Hematopoietic multipotent progenitor cell treated with erythropoietin and hydrocortisone succinate and interleukin-3 and kit ligand, for 4 days (in vitro differentiated cells): ENCODE results near the gene TOMM34.

Source experiments
- DNase-seq: peaks from one replicate; pipeline ENCODE4 v3.0.0-alpha.2; 2015

The TOMM34 gene, protein sequence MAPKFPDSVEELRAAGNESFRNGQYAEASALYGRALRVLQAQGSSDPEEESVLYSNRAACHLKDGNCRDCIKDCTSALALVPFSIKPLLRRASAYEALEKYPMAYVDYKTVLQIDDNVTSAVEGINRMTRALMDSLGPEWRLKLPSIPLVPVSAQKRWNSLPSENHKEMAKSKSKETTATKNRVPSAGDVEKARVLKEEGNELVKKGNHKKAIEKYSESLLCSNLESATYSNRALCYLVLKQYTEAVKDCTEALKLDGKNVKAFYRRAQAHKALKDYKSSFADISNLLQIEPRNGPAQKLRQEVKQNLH

DNA sequence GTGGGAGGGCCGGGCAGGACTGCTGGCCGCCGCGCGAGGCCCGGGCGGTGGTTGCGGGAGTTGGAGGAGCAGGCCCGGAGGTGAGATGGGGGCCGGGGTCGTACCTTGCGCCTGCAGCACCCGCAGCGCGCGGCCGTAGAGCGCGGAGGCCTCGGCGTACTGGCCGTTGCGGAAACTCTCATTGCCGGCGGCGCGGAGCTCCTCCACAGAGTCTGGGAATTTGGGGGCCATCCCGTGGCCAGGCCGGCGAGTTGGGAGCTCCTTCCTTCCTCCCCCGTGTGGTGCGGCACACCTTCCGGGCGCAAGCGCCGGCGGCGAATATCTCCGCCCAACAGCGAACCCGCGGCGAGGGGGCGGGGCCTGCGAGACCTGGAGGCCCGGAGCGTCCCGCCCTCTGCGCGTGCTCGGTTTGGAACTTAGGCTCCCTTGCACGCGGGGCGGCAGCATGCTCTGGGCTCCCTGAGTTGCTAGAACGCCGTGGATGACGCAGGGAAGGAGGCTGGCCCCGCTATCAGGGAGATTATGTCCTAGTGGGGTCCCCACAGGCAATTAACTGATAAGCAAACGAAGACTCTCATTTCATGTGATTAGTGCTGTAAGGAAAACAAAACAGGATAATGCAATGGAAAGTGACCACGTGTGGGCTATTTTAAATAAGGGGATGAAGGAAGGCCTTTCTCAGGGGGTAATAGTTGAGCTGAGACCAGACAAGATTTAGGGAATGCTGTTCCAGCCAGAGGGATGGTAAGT is at the start of gene TOMM34:
Gene TOMM34 (minus strand): TSS at position 295 of the 750 bp plus-strand sequence. CDS start 64 bp downstream, at position 231.
- peak; percentile 99 for DNase-seq

DNA sequence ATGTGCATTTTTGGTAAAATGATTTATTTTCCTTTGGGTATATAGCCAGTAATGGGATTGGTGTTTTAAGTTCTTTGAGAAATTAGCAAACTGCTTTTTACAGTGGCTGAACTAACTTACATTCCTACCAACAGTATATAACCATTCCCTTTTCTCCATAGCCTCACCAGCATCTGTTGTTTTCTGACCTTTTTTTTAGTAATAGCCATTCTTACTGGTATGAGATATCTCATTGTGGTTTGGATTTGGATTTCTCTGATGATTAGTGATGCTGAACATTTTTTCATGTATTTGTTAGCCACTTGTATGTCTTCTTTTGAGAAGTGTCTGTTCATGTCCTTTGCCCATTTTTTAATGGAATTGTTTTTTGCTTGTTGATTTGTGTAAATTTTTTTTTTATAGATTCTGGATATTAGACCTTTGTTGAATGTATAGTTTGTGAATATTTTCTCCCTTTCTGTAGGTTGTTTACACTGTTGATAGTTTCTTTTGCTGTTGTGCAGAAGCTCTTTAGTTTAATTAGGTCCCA is 48.4 kb upstream of the TOMM34 start:
- no peak for DNase-seq

DNA sequence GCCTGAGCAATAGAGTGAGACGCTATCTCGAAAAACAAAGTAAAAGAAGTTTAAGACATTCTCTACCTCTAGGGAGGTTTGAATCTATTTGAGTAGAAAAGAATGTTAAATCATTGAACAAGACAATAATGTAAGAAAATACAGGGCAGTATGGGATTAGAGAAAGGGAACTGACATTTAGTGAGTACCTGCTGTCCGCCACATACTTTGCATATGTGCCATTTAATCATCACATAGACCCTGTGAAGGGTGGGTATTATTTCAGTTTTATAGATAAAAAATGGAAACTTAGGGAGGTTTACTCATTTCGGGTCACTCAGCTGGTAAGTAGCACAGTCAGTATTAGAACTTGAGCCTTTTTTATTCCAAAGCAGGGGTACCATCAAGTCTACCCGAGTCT is 37.5 kb upstream of the TOMM34 start:
- DNase-seq = no peak

DNA sequence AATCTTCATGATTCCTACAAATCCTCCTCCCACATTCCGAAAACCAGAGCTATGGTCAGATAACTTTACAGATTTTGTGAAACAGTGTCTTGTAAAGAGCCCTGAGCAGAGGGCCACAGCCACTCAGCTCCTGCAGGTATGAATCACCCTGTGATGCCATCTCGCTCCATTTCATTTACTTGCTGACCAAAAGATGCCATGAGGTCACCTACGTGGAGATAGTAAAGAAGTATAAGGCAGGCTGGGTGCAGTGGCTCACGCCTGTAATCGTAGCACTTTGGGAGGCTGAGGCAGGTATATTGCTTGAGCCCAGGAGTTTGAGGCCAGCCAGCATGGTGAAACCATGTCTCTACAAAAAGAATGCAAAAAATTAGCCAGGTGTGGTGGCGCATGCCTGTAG is 37.0 kb upstream of the TOMM34 start:
- no peak for DNase-seq

DNA sequence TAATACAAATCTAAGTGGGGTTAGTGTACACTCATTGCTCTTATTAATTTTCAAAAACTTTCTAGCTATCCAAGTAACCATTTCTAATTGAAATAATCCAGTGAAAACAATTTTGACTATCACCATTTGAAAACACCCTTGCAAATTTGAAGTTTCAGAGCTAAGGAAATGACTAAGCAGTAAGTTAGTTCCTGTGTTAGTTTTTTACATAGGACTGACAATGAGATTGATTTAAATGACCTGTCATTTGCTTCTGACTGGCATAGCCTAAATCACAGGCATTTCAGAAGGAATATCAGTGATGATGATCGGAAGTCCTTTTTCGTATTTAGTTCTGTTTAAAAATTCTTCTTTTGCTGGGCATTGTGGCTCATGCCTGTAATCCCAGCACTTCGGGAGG is 33.1 kb upstream of the TOMM34 start:
- peak; percentile 67 for DNase-seq

DNA sequence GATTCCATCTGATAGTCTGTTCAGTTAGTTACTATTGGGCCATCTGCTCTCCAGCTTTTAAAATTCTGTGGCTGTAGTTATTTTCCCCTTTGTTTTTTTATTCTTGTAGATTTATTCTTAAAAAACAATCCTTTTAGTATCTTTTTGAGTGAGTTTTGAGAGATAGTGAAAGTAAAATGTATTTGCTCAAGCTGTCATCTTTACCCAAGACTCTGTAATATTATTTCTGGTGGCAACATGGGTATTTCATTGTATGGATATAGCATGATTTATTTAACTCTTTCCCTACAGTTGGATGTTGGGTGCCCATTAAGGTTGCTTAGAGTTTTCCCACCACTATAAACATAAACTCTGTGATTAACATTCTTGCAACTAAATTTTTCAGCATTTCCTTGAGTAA is 30.8 kb upstream of the TOMM34 start:
- DNase-seq = no peak

DNA sequence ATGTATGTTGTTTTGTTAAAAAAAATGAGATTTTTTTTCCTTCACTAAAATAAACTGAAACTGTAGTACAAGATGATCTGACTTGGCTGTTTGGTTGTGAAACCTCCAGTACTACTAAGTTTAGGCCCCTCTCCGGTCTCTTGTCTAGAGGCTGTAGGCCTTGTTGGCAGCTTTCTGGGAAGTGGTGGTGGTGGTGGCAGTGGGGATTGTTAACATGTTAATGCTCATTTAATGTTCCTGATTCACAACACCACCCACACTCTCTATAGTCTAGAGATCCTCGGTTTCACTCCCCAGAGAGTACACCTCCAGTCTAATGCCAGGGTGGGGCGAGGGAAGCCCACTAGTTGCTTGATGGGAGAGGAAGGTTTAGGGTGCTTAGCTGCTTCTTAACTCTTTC is 30.2 kb upstream of the TOMM34 start:
- peak; percentile 69 for DNase-seq

DNA sequence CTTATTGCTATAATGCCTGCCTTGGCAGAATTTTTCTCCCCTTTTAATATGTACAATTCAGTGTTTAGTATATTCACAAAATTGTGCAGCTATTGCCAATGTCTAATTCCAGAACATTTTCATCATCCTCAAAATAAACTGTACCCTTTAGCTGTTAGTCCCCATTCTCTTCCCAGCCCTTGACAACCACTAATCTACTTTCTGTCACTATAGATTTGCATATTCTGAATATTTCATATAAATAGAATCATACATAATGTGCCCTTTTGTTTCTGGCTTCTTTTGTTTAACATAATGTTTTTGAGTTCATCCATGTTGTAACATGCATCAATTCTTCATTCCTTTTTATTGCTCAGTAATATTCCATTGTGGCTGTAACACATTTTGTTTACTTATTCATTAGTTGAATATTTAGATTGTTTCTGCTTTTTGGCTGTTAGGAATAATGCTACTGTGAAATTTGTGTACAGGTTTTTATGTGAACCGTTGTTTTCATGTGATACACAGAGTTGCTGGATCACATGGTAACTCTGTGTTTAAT is 28.5 kb upstream of the TOMM34 start:
- no peak for DNase-seq

DNA sequence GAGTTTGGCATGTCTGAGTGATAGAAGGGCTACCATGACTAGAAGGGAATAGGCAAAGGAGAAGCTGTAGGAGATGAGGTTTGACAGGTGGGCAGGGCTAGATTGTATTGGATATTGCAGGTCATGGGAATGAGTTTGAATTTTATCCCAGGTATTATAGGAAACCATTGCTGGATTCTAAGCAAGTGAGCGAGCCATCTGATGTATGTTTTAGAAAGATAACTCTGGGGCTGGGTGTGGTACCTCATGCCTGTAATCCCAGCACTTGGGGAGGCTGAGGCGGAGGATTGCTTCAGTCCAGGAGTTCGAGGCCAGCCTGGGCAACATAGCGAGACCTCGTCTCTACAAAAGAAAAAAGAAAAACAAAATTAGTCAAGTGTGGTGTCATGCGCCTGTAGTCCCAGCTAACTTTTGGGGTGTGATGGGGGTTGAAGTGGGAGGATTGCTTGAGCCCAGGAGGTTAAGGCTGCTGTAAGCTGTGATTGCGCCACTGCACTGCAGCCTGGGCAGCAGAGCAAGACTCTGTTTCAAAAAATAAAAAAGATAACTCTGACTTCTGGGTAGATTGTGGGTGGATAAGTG is 23.0 kb upstream of the TOMM34 start:
- DNase-seq = peak; percentile 19

DNA sequence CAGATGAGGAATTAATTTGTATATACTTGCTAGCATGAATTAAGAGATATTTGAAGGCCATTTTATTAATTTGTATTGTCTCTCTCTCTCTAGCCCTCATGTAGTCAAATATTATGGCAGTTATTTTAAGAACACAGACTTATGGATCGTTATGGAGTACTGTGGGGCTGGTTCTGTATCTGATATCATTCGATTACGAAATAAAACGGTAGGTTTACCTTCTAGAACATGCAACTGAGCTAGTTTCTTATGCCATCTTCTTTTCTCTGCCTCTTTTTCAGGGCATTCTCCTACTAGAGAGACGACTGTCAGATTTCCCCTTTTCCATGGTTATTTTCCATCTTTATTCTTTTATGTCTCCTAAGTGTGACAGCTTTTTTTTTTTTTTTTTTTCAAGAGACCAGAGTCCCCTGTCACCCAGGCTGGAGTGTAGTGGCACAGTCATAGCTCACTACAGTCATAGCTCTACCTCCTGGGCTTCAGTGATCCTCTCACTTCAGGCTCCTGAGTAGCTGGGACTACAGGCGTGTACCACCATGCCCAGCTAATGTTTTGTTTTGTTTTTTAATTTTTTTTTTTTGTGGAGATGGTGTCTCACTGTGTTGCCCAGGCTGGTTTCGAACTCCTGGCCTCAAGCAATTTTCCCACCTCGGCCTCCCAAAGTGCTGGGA is 21.7 kb upstream of the TOMM34 start:
- no peak for DNase-seq

DNA sequence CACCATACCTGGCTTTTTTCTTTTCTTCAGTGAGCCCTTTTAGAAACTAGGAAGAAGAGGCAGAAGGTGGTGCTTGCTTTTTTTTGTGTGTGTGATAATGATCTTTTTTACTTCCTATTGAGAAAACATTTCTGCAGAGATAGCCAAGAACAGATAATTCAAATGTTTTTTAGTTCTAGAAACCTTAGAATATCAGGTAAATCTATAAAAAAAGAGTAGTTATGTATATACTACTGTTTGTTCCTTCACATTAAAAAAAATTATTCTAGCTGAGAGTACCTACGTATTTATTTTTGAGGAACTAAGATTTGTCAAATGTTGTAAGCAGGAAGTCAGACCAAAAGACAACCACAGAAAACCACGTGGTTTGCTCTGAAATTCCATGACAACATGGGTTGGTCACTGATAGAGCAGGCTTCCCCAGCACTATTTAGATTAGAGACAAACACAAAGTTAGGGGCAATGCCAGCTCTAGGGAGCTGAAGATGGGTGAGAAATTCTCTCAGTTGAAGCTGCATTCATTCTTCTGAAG is 19.0 kb upstream of the TOMM34 start:
- peak; percentile 95 for DNase-seq

DNA sequence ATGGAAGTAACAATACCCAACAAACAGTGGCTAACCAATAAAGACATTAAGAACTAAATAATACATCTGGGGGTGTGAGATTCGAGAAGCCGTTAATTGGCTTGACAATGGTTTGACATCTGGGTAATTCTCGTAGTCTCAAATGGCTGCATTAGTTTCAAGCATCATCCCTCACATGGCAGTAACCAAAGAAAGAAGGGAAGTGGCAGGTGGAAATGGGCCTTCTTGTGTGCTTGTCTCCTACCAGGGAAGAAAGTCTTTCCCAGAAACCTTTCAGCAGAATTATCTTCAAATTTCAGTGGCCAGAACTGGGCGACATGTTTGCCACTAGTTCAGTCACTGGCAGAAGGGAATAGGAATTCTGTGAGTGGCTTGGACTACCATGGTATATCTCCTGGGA is 16.5 kb upstream of the TOMM34 start:
- no peak for DNase-seq

DNA sequence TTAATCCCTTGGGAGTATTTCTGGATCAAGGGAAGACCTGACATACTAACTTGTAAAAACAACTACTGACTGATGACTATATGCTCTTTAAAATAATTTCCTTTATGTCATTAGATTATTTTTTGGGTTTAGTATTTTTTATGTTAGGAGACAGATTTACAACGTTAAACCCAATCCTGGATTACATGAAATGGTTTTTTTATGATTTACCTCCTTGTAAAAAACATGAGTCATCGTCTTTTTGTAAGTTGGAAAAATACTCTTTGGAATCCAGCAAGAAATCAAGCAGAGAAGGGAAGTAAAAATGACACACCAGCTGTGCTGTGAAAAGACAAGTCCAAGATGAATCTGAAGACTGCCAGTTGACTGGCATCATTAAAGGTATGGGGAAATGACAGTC is 12.9 kb upstream of the TOMM34 start:
- no peak for DNase-seq

DNA sequence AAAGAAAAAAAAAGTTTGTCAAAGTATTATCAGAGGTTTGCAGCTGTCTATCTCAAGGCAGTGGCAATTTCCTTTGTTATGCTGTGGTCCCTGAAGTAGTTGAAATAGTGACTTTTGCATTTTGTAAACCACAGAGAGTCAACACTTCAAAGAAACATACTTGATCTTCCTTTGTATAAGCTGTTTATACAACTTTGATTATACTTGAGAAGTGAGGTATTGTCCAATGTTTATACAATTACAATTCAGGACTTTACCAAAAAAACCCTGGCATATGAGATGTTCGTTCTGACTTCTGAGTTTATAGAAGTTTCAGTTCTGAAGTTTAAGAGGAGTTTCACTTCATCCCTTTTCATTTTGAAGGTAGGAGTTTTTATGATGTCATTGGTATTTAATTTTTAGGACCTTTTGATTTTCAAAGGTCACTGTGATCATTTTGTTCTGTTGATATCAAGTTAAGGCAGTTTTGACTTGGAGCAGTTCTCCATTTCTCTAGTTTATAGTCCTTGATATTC is 10.1 kb upstream of the TOMM34 start:
- DNase-seq = peak; percentile 89

DNA sequence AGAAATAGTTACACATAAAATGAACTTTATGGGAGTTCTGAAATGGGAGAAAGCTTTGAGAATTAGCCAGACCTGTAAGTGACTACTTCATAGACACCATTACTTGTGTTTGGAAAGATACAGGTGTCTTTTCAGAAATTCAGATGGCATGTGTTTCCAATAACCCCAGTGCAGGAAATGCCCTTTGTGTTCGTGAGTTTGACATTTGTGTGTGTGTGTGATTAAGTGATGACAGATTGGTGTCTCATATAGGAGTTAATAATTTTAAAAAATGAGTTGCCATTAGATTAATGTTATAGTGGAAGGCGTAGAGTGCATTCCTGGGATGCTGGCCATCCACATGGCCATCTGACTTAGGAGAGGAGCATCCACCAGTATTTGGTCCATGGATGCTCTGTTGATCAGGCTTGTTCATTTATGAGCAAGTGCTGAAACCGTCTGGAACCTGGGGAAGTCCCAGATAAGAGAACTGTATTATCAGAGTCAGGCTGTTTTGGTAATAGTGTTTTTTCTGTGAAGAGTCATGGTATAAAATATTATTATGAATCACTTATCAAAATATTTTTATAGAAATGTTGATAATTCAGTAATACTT is 9.2 kb upstream of the TOMM34 start:
- DNase-seq = peak; percentile 57

DNA sequence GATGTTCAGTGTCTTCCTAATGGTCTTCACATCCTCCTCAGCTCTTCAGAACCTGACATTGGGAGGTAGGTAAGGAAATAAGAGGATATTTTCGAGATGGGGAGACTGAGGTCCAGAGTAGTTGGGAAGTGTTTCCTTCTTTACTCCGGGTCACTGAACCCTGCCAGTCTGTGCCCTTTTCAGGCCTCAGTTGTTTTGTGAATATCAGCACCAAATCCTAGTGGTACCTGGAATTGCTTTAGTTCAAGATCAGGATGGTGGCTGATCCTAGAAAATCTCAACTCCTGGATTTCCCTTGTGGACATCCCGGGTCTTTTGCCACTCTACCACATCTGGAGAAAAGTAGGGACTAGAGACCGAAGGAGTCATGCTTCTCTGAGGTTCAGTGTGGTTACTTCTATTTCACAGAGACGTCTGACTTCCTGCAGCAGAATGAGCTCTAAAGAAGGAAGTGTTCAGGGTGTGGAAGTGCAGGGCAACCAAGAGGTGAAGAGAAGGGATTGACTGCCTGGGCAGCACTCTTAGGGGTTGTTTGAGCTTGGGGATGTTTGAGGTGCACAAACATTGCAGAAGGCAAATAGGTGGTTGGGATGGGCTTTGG is 7.1 kb upstream of the TOMM34 start:
- DNase-seq = peak; percentile 81

DNA sequence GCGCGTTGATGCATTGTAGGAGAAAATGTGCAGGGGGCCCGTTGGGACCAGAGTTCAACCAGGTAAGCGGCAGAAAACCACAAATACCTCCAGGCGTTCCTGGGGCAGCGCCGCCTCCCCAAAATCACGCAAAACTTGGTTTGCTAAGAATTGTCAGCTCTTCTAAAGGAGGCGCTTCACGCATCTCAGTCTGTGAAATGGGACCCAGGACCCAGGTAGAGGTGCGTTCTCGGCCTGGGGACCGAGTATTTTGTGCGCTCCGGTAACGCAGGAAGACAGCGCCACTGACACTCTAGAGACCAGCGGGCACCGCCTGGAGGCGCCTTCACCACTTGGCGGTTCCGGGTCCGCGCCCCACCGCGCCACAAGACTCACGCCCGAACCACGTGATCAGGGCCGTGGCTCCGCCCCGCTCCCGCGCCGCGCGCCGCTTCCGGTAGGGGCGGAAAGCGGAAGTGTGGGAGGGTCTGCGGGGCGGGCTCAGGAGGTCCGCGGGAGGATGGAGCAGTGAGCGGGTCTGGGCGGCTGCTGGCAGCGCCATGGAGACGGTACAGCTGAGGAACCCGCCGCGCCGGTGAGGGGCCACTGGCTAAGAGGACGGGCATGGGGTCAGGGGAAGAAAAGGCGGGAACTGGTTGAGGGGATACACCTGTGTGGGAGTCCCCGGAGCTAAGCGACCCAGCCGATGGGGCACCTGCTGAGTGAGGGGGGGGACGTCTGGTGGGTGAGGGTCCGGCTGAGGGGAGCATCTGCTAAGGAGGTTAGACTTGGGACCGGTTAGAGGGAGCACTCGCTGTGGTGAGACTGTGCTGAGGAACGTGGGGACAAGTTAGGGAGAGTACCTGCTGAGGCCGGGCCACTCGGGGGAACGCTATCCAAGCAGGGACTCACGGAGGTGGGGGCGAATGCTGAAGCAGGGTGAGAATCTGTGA is 6.1 kb upstream of the TOMM34 start, which contains the start of gene STK4:
Gene STK4 (plus strand): TSS at position 483 of the 932 bp plus-strand sequence. CDS start 57 bp downstream, at position 540.
- DNase-seq = peak; percentile 98

DNA sequence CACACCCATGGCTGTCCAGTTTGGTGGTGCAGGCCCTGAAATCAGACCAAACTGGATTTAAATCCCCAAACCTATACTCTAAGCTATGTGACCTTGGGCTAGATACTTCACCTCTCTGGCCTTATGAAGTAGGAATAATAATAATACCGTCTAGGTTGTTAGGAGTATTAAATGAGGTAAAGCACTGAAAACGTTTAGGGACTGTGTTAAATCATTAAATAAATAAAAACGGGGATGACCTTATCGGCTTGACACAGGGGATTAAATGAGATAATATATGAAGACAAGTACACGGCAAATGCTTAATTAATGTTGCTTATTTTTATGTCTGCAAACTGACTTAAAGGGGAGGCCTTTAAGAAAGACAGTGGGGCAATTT is 5.4 kb upstream of the TOMM34 start:
- no peak for DNase-seq

DNA sequence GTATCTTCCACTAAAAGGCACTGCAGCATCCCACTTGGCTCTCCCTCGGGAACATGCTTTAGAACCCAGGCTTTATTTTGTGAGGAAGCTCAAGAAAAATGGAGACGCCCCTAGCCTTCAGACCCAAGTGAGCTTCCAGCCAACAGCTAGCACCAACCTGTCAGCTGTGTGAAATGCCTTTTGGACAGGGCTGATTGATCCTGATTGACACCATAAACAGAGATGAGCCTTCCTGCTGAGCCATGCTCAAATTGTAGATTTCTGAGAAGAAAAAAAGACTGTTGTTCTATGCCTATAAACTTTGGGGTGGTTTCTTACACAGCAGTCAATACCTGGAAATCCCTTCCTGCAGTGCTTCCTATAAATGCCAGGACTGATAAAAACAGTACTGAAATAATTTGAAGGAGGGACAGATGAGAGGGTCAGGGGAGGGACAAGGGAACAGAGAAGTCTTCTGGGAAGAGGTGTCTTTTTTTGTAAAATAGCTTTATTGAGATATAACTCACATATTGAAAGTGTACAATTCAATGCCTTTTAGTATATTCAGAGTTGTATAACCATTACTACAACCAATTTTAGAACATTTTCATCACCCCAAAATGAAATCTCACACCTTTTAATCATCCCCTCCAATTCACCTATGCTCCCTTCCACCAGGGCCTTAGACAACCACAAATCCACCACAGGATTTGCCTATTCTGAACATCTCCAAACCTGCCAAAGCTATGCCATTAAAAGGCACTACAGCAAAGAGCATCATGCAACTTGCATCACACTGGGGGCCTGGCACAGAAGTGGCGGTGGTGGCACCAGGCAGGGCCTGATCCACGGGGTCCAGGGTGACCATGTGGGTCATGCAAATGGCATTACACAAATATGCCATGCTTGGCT is 3.4 kb upstream of the TOMM34 start:
- DNase-seq = no peak
